NT2/D1 (cell line): ENCODE measurements around the gene PCGF2.

Experiments
- DNase-seq: peaks from one replicate; pipeline ENCODE4 v3.0.0-alpha.2; 2011; ENCODE audit warnings: low read depth, low spot score
- H3K27me3 ChIP-seq: 2 replicates; pipeline ENCODE4 v1.6.0; 2011; ENCODE audit warnings: mild to moderate bottlenecking; ENCODE audit not compliant: insufficient read length, insufficient read depth
- H3K36me3 ChIP-seq: 2 replicates; pipeline ENCODE4 v1.6.1; 2011; ENCODE audit warnings: mild to moderate bottlenecking, low read length, mixed read lengths; ENCODE audit not compliant: insufficient read depth, insufficient read length
- H3K4me1 ChIP-seq: 2 replicates; pipeline ENCODE4 v1.5.1; 2011; ENCODE audit not compliant: insufficient read depth, insufficient read length
- H3K4me3 ChIP-seq: 2 replicates; pipeline ENCODE4 v1.5.1; 2011; ENCODE audit warnings: low read depth; ENCODE audit not compliant: insufficient read length
- H3K9ac ChIP-seq: 2 replicates; pipeline ENCODE4 v1.6.0; 2011; ENCODE audit warnings: low read depth; ENCODE audit not compliant: insufficient read length
- H3K9me3 ChIP-seq: 2 replicates; pipeline ENCODE4 v1.5.1; 2011; ENCODE audit warnings: mild to moderate bottlenecking, low read length; ENCODE audit not compliant: insufficient read depth
- SUZ12 ChIP-seq: IDR thresholded peaks from 2 replicates; pipeline ENCODE4 v1.6.1; 2011; ENCODE audit not compliant: insufficient read length, insufficient read depth; ENCODE audit errors: extremely low read depth
- YY1 ChIP-seq: IDR thresholded peaks from 2 replicates; pipeline ENCODE4 v1.6.1; 2011; ENCODE audit not compliant: insufficient read length, insufficient read depth
- ZNF274 ChIP-seq: IDR thresholded peaks from 2 replicates; pipeline ENCODE4 v1.6.1; 2011; ENCODE audit warnings: mild to moderate bottlenecking, low read depth, low read length

PCGF2 gene

DNA sequence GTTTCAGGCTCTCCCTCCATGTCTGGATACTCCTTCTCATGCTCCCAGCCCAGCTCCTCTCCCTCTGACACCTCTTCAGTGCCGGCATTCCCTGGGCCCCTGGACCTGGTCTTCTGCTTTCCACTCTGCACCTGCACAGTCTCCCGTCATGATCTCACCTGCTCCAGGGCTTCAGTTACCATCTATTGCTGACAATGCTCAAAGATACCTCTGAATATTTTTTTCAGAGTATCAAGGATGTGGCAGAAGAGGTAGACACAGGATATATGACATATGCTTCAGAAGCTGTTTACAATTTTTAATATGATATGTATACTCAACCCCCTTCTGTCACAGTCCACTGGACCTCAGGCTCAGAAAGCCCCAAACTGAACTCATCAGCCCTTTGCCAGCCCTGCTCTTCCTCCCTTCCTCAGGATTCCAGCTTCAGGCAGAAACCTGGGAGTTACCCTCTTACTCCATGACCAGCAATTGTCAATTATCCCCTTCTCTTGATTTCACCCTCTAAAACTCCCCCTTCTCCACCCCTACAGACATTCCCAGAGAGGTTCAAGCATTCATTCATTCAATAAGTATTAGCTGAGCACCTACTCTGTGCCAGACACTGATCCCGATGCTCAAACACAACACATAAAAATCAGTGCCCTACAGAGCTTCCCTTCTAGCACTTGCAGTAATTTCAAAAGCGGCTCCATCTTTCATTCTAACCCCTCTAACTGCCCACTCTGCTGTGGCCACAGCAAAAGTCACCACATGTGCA, 50.9 kb downstream of the PCGF2 start:
- Histone ChIP-seq H3K36me3 (no peaks in the 10 kb centered on the region), H3K9me3 (no peaks in the 10 kb centered on the region), H3K27me3 (peaks cover 56% of the 10 kb centered on the region), H3K4me1 (peaks cover 2% of the 10 kb centered on the region), H3K4me3 (no peak overlapping the region), H3K9ac (no peak overlapping the region)
- no peak for TF ChIP-seq YY1
- TF ChIP-seq ZNF274: no peak
- no peak for DNase-seq

- no peaks in the 10 kb centered on the region for H3K9me3 ChIP-seq
- DNase-seq: no peak
- H3K36me3 ChIP-seq: no peaks in the 10 kb centered on the region
- no peak for TF ChIP-seq ZNF274
- TF ChIP-seq SUZ12: no peak
- no peak for TF ChIP-seq YY1
- H3K27me3 ChIP-seq: peaks cover 24% of the 10 kb centered on the region
- H3K9ac ChIP-seq: no peak overlapping the region
- peaks cover 5% of the 10 kb centered on the region for H3K4me1 ChIP-seq
- H3K4me3 ChIP-seq: no peak overlapping the region
These were observed 54.3 kb downstream of the PCGF2 start for GRCh38 chr17:38693700-38694329.

- Histone ChIP-seq H3K4me3 (no peak overlapping the region), H3K27me3 (peaks cover 4% of the 10 kb centered on the region), H3K9me3 (no peaks in the 10 kb centered on the region), H3K4me1 (peaks cover 5% of the 10 kb centered on the region), H3K9ac (no peak overlapping the region), H3K36me3 (no peaks in the 10 kb centered on the region)
- no peak for TF ChIP-seq ZNF274
- TF ChIP-seq YY1: no peak
- no peak for TF ChIP-seq SUZ12
- DNase-seq: no peak
These were observed 57.0 kb downstream of the PCGF2 start for GRCh38 chr17:38691154-38691553.

DNA sequence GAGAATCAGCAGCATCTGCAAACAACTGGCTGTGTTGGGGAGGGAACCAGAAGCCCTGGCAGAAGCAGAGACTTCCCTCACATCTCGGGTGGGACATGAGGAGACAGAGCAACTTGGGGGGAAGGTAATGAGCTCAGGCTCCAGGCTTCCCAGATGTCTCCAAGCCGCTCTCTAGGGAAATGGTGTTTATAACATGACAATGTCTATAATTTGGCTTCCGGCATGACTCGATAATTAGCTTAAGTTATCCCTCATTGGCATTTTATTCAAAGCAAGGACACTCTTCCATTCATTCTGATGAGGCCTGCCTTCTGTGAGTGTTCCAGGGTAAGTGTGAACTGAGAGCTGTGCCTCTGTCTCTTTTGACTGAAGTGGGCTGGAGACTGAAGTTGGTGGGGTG, 57.8 kb downstream of the PCGF2 start:
- H3K27me3 ChIP-seq: peaks cover 7% of the 10 kb centered on the region
- DNase-seq: no peak

GRCh38 chr17:38687286-38687685, 60.9 kb downstream of the PCGF2 start:
- H3K4me1 ChIP-seq: peaks cover 5% of the 10 kb centered on the region
- TF ChIP-seq YY1: no peak
- no peak for TF ChIP-seq SUZ12
- no peak for DNase-seq
- H3K9ac ChIP-seq: no peak overlapping the region
- peaks cover 12% of the 10 kb centered on the region for H3K27me3 ChIP-seq
- H3K9me3 ChIP-seq: no peaks in the 10 kb centered on the region
- no peaks in the 10 kb centered on the region for H3K36me3 ChIP-seq
- no peak overlapping the region for H3K4me3 ChIP-seq

More for the DNA sequence above, 57.8 kb downstream of the PCGF2 start:
- TF ChIP-seq SUZ12 (no peak), YY1 (no peak), ZNF274 (no peak)
- peaks cover 5% of the 10 kb centered on the region for H3K4me1 ChIP-seq
- H3K9ac ChIP-seq: no peak overlapping the region
- no peaks in the 10 kb centered on the region for H3K9me3 ChIP-seq
- H3K4me3 ChIP-seq: no peak overlapping the region
- H3K36me3 ChIP-seq: no peaks in the 10 kb centered on the region

GRCh38 chr17:38685491-38685890, 62.6 kb downstream of the PCGF2 start:
- Histone ChIP-seq H3K36me3 (no peaks in the 10 kb centered on the region), H3K27me3 (peaks cover 12% of the 10 kb centered on the region), H3K4me1 (no peaks in the 10 kb centered on the region), H3K9ac (no peak overlapping the region), H3K4me3 (no peak overlapping the region), H3K9me3 (no peaks in the 10 kb centered on the region)
- no peak for DNase-seq
- no peak for TF ChIP-seq YY1
- no peak for TF ChIP-seq SUZ12
- TF ChIP-seq ZNF274: no peak
